HG02852 (cell line): ENCODE measurements around the gene SAPCD2.

Experiments used
- ATAC-seq: cut with Tn5 transposase; IDR thresholded peaks from one replicate; pipeline ENCODE4 v1.9.1; 2021; ENCODE audit warnings: mild to moderate bottlenecking, moderate library complexity; ENCODE audit not compliant: unreplicated experiment

SAPCD2 gene

DNA sequence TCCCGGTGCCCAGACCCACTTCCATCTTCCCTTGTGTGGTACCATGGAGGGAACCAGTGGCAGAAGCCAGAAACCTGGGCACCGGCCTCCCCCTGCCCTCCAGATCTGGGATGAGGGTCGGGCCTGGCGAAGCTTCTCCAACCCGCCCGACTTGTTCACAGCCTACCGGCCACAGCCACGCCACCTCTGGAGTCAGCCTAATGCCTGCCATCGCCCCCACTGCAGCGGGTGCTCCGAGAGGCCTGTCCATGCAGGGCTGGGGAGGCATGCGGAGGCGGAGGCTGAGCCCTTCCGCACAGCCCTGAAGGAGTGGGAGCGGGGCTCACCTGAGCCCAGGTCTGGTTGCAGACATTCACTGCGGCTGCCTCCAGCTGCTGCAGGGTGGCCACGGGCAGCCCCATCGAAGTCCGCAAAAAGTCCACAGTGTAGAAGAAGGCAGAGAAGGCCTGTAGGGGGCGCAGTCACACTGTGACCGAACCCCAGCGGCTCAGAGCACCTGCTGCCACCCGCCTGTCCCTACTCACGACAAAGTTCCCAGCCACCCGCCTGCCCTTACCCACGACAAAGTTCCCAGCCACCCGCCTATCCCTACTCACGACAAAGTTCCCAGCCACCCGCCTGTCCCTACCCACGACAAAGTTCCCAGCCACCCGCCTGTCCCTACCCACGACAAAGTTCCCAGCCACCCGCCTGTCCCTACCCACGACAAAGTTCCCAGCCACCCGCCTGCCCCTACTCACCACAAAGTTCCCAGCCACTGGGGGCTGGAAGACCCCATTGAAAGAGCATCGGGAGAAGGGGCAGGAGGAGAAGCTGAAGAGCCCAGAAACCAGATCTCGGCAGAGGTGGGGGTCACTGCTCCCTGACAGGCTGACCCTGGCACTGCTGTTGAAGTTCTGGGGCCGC lies 20.6 kb downstream of the SAPCD2 start:
- no peak for ATAC-seq

DNA sequence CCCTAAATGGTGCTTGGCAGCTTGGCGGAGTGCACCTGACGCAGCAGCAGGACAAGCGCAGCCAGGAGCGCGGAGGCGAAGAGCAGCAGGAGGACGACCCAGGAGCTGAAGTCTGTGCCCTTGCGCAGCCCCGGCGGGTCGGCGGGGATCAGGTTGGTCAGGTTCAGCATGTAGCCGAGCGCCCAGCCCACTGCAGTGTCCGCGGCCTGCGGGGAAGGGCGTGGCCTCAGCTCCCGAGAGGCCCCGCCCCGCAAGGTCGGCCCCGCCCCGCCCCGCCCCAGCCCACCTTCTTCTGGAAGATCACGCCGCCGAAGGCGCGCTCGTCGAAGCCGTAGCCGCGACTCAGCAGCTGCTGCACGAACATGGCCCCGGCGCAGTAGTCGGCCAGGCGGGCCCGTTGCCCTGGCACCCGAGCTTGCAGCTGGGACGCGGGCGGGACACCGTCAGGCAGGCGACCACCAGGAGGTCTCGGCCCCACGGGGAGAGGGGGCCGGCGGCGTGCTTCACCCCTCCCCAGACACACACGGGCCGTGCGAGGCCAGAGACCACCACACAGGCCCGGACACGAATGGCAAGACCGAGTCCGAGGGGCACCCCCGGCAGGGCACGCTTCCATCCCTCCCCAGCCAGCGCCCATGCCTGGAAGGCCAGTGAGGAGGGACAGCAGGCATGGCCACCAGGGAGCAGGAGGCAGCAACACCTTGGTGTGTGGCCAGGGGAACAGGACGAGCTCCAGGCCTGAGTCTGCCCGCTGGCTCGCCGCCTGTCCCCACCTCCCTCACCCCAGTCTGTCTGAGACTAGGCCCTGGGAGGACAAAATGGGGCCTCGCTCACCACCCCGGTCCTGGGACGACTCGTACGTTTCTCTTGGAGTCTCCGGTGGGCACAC lies 21.5 kb downstream of the SAPCD2 start:
- ATAC-seq, result no peak

DNA sequence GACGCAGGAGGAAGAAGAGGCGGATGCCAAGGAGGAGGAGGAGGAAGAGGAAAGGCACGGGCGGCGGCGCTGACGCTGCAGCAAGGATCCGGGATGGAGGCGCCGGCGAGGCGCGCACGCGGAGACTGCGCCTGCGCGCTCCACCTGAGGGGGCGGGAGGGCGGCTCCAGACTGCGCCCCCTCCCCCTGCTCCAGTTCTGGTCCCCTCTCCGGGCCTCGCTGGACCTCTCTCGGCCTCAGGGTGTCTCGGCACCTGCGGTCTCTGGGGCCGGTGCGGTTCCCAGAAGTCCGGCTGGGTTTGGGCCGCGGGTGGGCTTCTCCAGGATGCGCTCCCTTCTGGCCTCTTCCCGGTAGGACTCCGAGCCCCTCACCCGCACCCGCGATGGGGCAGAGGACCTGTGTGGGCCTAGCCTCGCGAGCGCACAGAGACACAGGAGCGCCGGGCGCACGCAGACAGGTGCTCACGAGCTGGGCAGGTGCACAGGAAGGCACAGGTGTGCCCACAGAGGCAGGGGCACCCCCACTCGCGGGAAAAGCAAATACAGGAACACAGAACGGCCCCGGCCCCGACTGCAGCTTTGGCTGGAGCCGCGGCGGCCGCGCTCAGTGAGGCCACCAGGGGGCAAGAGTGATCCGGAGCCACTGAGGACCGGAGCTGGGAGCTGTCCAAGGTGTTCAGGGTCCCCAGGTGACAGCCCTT lies 24.1 kb downstream of the SAPCD2 start, which contains the start of gene NPDC1:
Gene NPDC1, minus strand, starts transcription at position 90 of the 700 bp plus-strand sequence. CDS start 188 bp downstream, outside the sequence.
- ATAC-seq, result no peak

DNA sequence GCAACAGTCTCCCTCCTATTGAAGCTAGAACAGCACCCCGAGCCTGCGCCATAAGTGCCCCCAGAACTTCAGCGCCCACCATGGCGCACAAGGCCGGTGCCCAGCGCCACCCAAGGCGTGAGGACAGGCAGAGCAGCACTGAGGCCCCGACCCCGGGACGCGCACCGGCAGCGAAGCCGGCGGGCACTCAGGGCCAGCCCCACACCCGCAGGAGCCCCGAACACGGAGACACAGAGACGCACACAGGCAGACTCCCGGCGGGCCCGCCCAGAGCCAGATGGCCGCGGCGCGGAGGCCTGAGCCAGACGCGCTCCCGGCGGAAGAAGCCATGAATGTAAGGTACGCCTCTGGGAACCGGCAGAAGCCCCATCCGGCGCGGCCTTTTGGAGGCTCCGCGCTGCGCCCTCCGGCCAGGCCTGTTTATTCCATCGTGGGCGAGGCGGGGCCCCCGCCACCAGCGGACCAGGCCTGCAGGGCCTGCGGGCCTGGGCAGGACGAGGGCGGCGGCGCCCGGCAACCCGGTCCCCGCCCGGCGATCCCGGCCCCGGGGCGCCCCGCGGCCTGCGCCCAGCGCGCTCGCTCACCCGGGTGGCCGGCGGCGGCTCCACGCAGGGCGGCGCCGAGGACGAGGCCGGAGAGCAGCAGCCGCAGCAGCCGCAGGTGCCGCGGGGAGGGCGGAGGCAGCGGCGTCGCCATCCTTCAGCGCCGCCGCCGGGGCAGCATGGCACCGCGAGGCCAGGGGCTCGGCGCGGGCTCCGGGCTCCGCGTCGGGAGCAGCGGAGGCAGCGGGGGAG lies 24.9 kb downstream of the SAPCD2 start:
- no peak for ATAC-seq

DNA sequence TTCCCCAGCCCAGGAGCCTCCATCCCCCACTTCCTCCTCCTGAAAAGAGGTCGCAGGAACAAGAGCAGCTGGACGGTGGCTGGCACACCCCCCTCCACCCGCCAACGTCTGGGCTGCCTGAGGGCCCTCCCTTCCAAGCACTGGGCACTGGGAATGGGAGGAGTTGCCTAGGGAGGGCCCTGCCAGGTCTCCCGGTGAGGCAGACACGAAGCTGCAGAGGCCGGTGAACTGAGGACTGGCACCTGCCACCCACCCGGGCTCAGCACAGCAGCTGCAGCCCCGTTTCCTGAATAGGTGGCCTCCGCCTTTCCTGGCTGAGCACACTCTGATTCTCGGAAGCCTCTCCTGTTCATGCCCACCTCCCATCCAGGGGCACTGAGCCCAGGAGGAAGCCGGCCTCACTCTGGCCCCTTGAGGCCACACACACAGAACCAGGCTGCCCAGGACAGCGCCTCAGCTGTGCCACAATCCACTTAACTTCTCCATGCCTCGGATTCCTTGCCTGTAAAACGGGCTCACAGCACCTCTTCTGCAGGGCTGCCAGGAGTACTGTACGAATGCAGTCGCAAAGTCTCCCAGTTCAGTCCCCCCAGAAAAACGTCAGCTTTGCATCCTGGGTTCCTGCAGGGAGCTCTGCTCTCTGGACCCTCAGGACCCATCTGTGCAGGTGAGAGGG lies 25.7 kb downstream of the SAPCD2 start:
- no peak for ATAC-seq

DNA sequence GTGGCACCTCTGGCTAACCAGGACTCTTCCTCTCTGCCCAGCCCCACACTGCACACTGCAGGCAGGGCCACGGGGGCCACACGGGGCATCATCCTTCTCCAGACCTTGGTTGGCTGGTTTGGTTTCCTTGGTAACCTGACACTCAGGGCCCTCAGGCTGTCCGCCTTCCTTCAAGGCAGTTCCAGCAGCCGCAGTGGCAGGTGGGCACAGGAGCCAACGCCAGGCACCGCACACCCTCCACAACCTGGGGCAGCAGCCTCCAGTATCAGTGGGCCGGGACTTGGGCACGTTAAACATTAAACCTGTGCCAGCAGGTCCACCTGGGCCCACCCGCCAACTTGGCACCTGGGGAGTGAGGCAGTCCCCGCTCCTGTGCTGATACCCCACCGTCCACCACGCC lies 26.3 kb downstream of the SAPCD2 start:
- ATAC-seq, result no peak

DNA sequence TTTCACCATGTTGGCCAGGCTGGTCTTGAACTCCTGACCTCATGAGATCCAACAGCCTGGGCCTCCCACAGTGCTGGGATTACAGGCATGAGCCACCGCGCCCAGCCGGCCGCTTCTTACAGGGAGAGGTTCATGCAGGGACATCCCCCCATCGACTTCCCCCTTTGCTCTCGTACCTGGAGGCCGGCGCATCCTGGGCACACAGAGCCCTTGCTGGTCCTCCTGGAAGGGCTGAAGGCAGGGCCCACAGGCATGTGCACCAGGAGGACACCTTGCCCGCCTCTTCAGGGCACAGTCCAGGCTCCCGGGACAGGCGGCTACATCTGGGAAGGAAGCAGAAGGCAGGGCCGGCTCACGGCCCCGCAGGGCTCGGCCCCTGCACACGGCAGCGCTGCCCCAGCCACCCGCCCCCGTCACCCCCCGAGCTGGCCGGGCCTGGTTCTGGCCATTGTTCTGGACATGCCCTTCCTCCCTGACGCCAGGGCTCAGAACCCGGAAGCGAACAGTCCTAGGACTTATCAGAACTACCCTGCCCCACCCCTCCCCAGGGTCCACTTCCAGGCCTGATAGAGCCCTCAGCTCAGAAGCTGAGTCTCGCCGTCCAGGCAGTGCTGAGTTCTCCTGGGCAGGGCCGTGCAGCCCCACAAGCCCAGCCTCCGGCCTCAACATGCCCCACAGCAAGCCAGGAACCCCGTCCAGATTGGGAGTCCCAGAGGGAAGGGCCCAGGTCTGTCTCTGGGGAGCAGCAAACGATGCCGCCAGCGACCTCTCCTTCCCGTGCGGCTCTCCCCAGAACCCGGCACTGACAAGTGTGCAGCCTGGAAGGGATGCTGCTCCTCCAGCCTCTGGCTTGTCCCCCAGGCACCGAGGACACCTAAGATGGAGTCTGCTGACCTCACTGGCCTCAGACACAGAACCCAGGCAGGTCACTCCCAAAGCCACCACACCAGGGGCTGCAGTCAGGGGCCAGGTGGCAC lies 27.3 kb downstream of the SAPCD2 start:
- no peak for ATAC-seq

DNA sequence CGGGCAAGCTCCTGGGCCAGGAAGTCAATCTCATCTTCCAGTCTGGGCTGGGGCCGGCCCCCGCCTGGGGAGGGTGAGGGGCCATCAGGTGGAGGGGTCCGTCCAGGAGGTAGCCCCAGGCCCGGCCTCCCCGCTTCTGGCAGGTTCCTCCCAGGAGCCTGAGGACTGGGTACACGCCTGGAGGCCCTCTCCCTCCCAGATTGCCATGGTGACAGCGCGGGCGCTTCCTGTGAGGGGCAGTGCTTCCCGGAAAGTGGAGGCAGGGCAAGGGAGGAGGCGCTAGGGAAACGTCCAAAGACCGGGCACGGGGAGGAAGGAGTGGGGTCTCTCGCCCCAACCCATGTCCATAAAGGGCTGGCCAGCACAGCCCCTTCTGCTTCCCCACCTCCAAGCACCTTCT lies 29.2 kb downstream of the SAPCD2 start:
- no peak for ATAC-seq

DNA sequence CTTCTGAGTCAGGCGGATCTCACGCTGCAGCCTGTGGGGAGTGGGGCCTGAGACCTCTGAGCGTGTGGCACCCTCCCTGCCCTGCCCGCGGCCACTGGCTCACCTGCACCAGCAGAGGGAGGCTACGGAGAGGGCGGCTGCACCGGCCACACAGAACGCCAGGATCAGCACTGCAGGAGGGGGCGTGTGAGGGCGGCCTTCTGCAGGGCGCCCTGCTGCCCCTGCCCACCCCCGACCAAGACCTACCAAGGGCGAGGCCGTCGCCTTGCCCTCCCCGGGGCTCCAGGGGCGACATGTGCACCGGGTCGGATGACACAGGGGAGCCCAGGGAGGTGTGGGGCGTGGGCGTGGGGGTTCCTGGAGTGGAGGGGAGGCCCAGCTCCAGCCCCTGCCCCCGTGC lies 29.8 kb downstream of the SAPCD2 start:
- no peak for ATAC-seq

DNA sequence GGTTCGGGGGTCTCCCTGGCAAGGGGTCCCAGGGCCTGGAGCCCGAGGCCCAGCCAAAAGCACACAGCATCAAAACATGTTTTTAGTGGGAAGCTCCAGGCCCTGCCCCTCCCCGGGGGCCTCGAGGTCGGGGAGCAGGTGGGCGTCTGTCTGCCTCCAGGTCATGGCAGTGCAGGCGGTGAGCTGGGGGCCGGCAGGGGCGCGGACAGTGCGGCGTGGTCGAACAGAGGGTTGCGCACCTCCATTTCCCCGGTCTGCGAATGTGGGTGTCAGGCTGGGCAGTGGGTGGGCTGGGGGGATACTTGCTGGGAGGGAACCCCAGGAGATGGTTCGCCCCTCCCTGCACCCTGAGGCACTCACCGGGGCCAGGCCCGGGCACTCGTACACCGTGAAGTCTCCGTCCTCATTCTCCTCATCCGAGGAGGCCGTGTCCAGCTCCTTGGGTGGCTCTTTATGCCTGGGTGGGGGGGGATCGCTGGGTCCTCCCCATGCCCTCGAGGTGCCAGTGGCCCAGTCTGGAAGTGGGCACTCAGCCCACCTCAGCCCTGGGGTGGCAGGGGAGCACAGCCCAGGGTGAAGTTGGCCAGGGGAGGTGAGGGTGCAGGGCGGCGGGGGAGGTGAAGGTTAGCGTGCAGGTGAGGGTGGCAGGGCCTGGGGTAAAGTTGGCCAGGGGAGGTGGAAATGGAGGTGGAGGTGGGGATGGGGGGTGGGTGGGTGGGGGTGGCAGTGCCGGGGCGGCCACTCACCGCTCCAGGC lies 30.6 kb downstream of the SAPCD2 start:
- ATAC-seq, result no peak

DNA sequence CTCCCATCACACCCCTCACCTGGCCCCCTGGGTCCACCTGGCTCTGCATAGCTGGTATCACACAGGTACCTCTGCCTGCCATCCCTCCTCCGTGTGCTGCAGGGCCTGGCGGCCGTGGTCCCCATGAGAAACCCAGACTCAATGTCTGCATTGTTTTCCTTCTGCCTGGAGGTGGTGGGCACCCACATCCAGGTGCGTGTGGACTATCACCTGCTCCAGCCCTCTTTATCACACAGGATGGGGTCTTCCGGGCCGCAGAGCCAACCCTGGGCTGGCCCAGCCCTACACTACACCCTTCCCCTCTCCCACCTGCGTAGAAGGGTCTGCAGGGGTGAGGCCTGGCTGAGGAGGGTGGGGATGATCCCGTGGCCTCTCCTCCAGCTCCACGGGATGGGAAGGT lies 31.4 kb downstream of the SAPCD2 start:
- ATAC-seq, result no peak

DNA sequence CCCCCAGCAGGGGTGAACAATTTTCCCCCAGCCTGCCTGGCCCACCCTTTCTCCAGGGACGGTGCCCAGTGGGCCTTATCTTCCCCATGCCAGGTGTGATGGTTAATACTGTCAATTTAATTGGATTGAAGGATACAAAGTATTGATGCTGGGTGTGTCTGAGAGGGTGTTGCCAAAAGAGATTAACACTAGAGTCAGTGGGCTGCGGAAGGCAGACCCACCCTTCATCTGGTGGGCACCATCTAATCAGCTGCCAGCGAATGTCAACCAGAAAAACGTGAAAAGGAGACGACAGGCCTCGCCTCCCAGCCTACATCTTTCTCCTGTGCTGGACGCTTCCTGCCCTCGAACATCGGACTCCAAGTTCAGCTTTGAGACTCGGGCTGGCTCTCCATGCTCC lies 32.9 kb downstream of the SAPCD2 start:
- no peak for ATAC-seq

DNA sequence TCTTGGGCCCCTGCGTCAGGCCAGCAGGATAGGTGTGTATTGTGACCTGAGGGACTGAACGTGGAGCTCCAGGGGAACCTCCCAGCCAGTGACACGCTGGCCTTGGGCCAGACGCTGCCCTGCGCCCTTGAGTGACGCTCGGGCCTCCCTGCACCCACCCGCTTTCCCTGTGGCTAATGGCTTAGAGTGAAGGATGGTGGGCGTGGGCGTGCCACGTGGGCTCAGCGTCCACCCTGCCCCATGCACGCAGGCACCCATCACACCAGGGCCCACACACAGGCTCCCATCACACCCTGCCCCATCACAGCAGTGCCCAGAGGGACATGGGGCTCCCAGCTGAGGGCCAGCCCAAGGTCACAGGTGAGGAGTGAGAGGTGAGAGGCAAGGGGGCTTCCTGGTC lies 33.3 kb downstream of the SAPCD2 start:
- ATAC-seq, result no peak

DNA sequence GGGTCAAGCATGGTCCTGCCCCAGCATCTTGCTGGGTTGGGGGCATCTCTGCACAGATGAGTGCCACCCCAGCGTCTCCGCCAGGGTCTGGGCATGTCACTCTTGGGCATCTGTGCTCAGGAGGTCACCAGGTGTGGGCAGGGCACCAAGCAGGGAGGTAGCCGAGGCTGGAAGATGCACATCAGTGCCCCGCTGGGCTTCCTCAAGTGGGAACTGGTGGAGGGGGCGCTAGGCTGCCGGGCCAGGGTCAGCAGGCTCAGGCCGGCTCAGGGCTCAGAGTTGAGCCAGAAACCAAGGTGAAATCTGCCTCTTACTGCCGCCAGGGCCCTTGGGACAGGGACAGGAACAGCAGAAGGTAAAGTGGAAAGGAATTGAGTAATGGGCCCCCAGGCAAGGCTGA lies 34.4 kb downstream of the SAPCD2 start:
- no peak for ATAC-seq

DNA sequence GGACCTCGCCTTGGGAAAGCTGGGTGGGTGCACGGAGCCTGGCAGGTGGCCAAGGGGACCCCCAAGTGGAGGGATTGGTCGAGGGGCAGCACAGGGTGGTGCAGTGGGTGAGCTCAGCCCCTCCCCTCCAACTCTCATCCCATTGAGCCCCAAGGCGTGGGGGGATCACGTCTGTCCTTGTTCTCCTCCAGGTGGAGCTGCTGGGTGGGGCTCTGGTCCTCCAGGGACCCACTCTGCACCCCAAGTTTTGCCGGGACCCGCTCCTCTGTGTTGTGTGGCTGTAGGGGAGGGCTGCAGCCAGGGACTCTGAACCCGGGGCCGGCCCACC lies 34.9 kb downstream of the SAPCD2 start:
- ATAC-seq, result no peak

DNA sequence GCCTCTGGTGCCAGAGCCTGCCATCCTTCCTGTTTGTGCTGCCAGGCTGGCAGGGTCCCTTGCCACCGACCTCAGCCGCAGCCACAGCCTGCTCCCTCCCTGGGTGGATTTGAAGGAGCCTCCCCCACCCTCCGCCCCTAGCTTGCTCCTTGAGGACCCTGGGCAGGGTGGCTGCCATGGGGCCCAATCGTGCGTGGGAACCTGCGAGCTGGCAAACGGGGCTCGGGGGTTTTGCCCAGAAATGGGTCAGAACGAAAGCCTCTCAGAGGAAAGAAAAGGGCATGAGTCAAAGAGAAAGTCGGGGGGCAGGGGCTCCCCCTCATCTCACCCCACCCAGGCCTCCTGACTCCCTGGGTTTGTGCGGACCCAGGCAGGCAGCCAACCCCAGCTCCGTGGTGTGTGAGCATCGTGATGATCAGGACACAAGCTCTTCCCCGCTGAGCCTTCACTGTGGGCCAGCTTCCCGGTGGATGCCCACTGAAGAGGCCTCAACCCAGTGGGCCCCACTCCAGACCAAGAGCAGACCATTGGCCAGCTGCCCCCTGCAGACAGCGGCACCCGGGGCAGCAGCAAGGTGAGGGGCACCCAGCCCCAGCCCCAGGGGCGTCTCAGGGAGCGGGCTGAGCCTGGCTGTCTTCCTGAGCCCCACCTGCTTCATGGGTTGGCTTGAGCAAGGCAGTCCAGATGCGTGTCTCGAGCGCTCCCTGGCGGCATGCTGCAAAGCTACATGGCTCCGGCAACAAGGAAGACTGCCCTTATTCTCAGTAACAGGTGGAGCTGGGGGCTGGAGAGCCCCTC lies 35.4 kb downstream of the SAPCD2 start:
- no peak for ATAC-seq

DNA sequence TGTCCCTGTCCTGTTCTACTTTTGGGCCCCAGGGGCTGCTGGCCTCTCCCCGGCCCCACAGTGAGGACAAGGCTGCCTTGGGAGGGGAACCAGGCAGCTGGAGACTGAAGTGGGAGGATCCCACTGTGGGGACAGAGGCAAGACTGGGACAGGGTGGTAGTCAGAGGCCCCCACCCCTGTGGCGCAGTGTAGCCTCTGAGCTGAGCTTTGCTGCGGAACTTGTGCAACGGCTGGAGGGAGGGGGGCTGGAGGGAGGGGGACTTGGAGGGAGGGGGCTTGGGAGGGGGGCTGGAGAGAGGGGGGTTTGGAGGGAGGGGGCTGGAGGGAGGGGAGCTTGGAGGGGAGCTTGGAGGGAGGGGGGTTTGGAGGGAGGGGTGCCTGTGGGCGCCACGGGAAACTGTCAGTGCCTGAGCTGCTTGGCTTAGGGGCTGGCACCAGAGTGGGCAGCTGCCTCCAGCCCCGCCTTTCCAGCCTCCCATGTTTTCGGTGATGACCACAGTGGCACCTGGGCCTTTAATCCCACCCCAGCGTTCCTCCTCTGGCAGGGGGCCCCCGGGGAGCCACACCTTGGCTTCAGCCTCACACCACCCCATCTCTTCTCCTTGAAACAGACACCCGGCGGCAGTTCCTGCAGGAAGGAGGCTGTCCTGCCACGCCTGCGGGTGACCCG lies 36.2 kb downstream of the SAPCD2 start:
- ATAC-seq, result no peak
